Ectodermal cell (in vitro differentiated cells): ENCODE measurements around the gene DRAXIN.

Experiments
- H3K27ac ChIP-seq: 2 replicates; pipeline ENCODE4 v1.7.0; 2013; ENCODE audit warnings: mild to moderate bottlenecking, low read depth, low read length; ENCODE audit not compliant: insufficient read depth, poor library complexity, severe bottlenecking
- H3K27me3 ChIP-seq: 2 replicates; pipeline ENCODE4 v1.7.0; 2013; ENCODE audit warnings: mild to moderate bottlenecking, low read length; ENCODE audit not compliant: insufficient read depth, control insufficient read depth, poor library complexity, severe bottlenecking
- H3K36me3 ChIP-seq: one replicate; pipeline ENCODE4 v1.7.0; 2013; ENCODE audit warnings: low read length; ENCODE audit not compliant: control insufficient read depth, insufficient read depth
- H3K4me1 ChIP-seq: one replicate; pipeline ENCODE4 v1.7.0; 2013; ENCODE audit warnings: low read length; ENCODE audit not compliant: control insufficient read depth, insufficient read depth
- H3K4me3 ChIP-seq: 2 replicates; pipeline ENCODE4 v1.7.0; 2013; ENCODE audit warnings: low read depth, low read length, control low read depth; ENCODE audit not compliant: insufficient read depth
- H3K9me3 ChIP-seq: 2 replicates; pipeline ENCODE4 v1.7.0; 2013; ENCODE audit warnings: mild to moderate bottlenecking, low read length, moderate library complexity; ENCODE audit not compliant: control insufficient read depth
- WGBS, 2 experiments: methylation state at CpG; one replicate each; pipeline ENCODE4 v1.1.7; 2013; ENCODE audit warnings: missing lambda C conversion rate in 2 of 2; 5-methylcytosine and 5-hydroxymethylcytosine counted together

DRAXIN gene

DNA sequence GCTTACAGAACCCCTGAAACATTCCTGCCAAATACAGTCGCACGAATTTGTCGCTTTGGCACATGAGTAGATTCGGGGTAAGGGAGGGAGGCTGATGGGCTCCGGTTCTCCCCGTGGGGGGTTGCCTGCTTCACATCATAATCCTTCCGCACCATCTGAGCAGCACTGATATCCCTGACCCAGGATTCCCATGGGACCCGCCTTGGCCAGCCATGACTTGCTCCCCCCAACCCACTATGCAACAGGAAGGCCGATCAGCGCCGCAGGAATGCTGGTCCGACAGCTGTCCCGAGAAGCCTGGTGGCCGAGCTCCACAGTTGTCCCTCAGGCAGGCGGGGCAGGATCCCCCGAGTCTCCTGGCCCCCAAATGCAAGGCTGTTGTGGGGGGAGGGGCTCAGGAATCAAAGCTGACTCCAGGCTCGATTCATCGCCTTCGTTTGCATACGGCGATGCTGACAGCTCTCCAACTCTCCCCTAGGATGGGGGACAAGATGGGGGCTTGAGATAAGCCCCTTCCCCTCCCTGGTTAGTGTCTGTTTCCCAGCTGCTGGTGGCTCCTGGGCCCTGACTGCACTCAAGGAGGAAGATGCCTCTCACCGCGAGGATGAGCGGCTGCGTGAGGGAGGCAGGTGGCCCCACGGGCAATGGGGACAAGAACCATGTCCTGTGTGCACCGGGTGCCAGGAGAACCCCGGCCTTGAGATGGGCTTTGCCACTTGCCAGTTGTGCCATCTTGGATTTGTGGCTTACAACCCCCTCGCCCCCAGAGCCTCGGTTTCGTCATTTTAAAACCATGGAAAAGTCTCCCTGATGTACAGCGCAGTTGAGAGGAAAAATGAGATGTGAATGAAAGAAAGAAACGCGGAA is 9.3 kb downstream of the DRAXIN start:
- H3K9me3 ChIP-seq = no peaks in the 10 kb centered on the region
- H3K4me1 ChIP-seq = peaks cover 46% of the 10 kb centered on the region
- H3K36me3 ChIP-seq = no peaks in the 10 kb centered on the region
- no peak overlapping the region for H3K4me3 ChIP-seq
- H3K27me3 ChIP-seq = no peaks in the 10 kb centered on the region
- 66 to 67% methylated on average over 34 of the region's 34 CpGs for WGBS, 2 experiments
- H3K27ac ChIP-seq = peak overlapping the region; percentile 50

DNA sequence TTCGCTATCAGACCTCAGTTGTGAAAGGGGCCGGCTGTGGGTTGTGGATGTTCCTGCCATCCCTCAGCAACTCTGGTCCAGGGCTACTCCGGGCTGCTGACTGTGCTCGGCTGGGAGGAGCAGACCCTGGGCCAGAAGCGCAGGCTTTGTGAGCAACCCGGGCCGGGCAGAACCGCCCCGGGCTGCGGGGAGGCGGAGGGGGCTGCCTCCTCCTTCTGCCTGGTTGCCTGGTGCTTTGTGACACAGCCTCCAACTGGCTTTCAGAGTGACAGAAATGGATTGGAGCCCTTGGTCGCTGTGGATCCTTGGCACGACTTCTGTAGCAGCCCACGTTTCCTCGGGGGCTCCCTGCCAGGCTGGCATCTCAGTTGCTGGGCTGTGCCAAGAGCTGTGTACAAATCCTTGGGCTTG is 10.0 kb downstream of the DRAXIN start:
- Histone ChIP-seq H3K9me3 (no peaks in the 10 kb centered on the region), H3K36me3 (peaks cover 4% of the 10 kb centered on the region), H3K27ac (peak overlapping the region; percentile 50), H3K4me1 (peaks cover 52% of the 10 kb centered on the region), H3K4me3 (no peak overlapping the region), H3K27me3 (no peaks in the 10 kb centered on the region)
- WGBS, 2 experiments = 61 to 63% methylated on average over 15 of the region's 15 CpGs

DNA sequence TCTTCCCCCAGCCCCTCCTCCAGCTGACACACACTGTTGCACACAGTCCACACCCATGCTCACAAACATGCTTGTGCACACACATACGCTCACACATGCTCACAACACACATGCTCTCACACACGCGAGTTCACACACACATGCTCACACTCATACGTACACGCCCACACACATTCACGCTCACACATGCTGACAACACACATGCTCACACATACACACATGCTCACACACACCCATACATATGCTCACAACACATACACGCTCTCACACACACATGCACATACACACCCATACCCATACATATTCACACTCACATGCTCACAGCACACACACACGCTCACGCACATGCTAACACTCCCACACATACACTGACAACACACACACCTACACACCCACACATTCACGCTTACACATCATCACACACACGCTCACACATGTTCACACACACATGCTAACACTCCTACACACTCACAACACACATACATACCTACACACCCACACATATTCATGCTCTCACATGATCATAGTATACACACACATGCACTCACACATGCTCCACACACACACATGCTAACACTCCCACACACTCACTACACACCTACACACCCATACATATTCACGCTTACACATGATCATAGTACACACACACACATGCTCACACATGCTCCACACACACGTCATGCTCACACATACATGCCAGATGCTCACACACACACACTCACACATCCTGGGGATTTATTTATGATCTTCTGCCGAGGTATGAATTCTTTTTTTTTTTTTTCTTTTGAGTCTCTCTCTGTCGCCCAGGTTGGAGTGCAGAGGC is 10.7 kb downstream of the DRAXIN start:
- 89 to 90% methylated on average over 15 of the region's 15 CpGs for WGBS, 2 experiments
- H3K27me3 ChIP-seq = no peaks in the 10 kb centered on the region
- H3K4me3 ChIP-seq = no peak overlapping the region
- H3K36me3 ChIP-seq = peaks cover 4% of the 10 kb centered on the region
- H3K27ac ChIP-seq = no peak overlapping the region
- no peaks in the 10 kb centered on the region for H3K9me3 ChIP-seq
- H3K4me1 ChIP-seq = peaks cover 52% of the 10 kb centered on the region

DNA sequence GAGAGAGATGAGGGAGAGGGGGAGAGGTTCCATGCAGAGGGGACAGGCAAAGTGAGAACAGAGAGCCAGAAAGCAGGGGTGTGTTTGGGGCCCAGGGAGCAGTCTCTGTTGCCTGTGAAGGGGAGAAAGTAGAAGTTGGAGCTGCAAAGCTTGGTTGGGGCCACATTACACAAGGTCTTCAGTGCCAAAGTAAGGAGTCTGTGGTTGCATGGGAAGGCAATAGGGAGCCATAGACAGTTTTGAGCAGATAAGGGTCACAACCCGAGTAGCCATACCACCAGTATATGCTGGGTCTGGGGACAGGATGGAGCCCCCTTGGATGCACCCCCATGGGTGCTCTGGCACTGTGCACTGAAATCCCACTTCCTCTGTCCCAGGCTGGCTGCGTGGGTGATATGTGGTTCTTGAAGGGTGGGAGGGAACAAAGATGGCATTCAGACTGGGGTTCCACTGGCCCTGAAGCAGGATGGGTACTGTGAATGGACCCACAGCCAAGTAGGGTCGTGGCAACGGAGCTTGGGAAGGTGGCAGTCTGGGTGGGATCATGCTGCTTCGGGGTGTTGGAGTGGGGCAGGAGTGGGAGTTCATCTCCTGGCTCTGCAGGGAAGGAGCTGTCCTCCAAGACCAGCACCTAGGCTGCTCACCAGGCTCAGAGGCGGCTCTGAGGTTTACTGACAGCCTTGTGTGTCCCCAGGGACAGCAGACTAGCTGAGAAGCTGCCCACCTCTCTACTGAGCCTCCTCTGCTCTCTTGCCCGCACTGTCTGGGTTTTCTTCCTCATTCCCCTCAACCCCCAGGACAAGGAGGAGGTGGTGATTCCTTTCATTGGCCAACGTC is 12.1 kb downstream of the DRAXIN start:
- 57 to 61% methylated on average over 8 of the region's 8 CpGs for WGBS, 2 experiments
- peak overlapping the region; percentile 55 for H3K27ac ChIP-seq

DNA sequence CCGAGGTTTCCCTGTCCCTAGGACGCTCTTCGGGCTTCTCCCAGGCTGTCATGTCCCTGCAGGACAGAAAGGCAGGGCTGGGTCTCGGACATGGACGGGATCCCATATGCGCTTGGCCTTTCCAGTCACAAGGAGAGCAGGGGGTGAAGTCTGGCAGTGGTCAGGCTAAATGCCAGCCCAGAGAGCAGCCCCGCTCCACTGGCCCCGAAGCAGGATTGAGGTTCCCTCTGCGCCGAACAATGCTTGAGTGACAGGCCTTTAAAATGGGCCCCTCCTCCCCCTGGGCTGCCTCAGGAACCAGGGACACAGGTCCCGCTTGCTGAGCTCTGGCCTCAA is 12.7 kb downstream of the DRAXIN start:
- peaks cover 60% of the 10 kb centered on the region for H3K4me1 ChIP-seq
- peak overlapping the region; percentile 10 for H3K4me3 ChIP-seq
- H3K9me3 ChIP-seq = no peaks in the 10 kb centered on the region
- 16 to 21% methylated on average over 11 of the region's 11 CpGs for WGBS, 2 experiments
- peak overlapping the region; percentile 55 for H3K27ac ChIP-seq
- peaks cover 4% of the 10 kb centered on the region for H3K36me3 ChIP-seq
- H3K27me3 ChIP-seq = no peaks in the 10 kb centered on the region

More for the DNA sequence above, 12.1 kb downstream of the DRAXIN start:
- Histone ChIP-seq H3K4me1 (peaks cover 60% of the 10 kb centered on the region), H3K4me3 (peak overlapping the region; percentile 10), H3K9me3 (no peaks in the 10 kb centered on the region), H3K36me3 (peaks cover 4% of the 10 kb centered on the region), H3K27me3 (no peaks in the 10 kb centered on the region)

DNA sequence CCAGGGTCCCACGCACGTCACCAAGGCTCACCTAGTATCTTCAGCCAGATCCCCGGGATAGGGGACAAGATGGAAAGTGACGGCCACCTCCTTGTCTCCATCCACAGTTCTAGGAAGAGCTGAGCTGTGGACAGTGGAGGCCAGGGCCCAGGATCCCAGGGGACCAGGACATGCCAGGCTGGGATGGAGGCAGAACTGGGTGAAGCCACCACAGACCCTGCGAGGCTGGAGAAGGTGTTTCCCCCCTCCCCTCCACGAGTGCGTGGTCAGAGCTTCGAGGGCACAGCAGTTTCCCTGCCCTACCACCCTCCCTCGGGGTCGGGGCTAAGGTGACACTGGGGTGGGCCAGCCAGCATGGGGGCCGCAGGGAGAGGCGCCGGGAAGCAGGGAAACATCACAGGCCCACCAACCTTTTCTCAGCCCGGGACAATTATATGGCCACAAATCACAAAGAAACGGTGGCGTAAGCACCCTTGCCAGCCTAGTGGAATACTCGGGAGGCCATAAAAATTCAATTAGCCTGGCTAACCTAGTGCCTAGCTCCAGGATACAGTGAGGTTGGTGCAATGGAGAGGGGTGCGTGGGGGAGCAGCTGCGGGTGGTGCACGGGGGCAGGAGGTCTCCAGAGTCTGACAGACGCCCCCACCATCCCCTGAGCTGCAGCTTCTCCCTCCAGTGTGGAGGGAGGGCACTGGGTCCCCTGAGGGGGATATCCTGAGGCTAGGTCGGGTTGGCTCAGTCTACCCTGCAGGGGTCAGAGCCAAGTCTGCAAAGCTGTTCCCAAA is 13.4 kb downstream of the DRAXIN start:
- WGBS, 2 experiments = 68 to 74% methylated on average over 22 of the region's 22 CpGs
- no peaks in the 10 kb centered on the region for H3K27me3 ChIP-seq
- H3K4me3 ChIP-seq = peak overlapping the region; percentile 10
- H3K36me3 ChIP-seq = peaks cover 4% of the 10 kb centered on the region
- no peaks in the 10 kb centered on the region for H3K9me3 ChIP-seq
- H3K4me1 ChIP-seq = peaks cover 60% of the 10 kb centered on the region
- peak overlapping the region; percentile 55 for H3K27ac ChIP-seq

DNA sequence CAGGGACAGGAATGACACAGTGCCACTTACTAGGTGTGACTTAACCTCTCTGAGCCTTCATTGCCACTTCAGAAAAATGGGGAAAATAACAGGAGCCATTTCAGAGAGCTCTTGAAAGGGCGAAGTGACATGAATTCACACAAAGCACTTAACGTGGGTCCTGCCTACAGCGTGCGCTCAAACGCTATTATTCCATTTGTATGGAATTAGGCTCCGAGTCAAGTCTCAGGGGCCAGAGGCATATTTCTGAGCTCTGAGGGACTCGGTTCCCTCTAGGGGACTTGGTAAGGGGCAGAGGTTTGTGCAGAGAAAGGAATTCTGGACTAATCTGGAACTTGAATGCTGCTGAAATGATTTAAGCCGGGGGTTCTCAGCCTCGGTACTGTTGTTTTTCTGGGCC is 14.1 kb downstream of the DRAXIN start:
- Histone ChIP-seq H3K27me3 (no peaks in the 10 kb centered on the region), H3K9me3 (no peaks in the 10 kb centered on the region), H3K4me3 (no peak overlapping the region), H3K36me3 (peaks cover 4% of the 10 kb centered on the region), H3K4me1 (peaks cover 59% of the 10 kb centered on the region), H3K27ac (no peak overlapping the region)
- 88 to 90% methylated on average over 9 of the region's 9 CpGs for WGBS, 2 experiments

DNA sequence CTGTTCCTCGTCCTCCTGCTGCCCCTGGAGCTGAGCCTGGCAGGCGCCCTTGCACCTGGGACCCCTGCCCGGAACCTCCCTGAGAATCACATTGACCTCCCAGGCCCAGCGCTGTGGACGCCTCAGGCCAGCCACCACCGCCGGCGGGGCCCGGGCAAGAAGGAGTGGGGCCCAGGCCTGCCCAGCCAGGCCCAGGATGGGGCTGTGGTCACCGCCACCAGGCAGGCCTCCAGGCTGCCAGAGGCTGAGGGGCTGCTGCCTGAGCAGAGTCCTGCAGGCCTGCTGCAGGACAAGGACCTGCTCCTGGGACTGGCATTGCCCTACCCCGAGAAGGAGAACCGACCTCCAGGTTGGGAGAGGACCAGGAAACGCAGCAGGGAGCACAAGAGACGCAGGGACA is 14.8 kb downstream of the DRAXIN start:
- Histone ChIP-seq H3K36me3 (peaks cover 4% of the 10 kb centered on the region), H3K4me1 (peaks cover 52% of the 10 kb centered on the region), H3K27me3 (no peaks in the 10 kb centered on the region), H3K27ac (no peak overlapping the region), H3K9me3 (no peaks in the 10 kb centered on the region), H3K4me3 (no peak overlapping the region)
- WGBS, 2 experiments = 93 to 95% methylated on average over 14 of the region's 14 CpGs

DNA sequence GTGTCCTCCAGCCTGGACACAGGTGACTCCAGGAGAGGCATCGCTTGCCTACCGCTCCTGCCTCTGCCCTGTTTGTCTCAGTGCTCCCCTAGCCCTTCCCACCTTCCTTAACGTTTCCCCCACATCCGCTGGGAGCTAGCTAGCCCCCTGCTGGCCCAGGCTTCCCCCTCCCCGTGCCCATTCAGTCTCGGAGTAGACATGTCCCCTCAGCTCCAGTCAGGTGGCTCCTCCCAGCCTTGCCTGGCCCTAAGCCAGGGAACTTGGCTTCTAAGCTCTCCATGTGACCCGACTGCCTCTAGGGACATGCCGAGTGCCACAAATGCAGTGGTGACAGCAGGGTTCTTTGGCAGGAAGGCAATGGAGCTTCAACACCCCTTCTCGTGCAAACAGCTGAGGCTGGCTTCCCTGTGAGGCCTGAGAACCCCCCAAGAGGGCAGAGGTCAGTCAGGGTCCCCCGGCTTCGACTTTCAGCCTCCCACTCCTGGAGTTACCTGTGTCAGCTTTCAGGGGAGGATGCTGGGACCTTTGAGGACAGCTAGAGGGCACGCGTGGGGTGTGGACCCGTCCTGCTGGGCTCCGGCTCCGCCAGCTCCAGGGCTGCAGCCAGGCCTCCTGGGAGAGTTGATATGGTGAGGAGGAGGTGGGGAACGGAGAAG is 16.2 kb downstream of the DRAXIN start:
- H3K36me3 ChIP-seq = peaks cover 10% of the 10 kb centered on the region
- H3K9me3 ChIP-seq = no peaks in the 10 kb centered on the region
- no peak overlapping the region for H3K4me3 ChIP-seq
- H3K4me1 ChIP-seq = peaks cover 43% of the 10 kb centered on the region
- 77 to 78% methylated on average over 17 of the region's 17 CpGs for WGBS, 2 experiments
- no peaks in the 10 kb centered on the region for H3K27me3 ChIP-seq
- H3K27ac ChIP-seq = no peak overlapping the region
